ENCODE results near the gene RAD18. TPM values are rescaled to one million over a fixed set of nuclear protein-coding genes. Genes with fewer than 3 reads are reported as not detected.

RAD18 gene
- total RNA-seq, 1 experiment from 2014 or later: 13.6 TPM

- no peak for DNase-seq (ENCODE audit: extremely low read depth, low read depth)
These were observed 23.5 kb upstream of the RAD18 start for GRCh38 chr3:8986741-8987140.

GRCh38 chr3:8985876-8986275, 22.6 kb upstream of the RAD18 start:
- no peak for DNase-seq (ENCODE audit: extremely low read depth, low read depth)

- DNase-seq (ENCODE audit: extremely low read depth, low read depth): no peak
These were observed 22.1 kb upstream of the RAD18 start for GRCh38 chr3:8985411-8985831.

GRCh38 chr3:8984526-8984925, 21.3 kb upstream of the RAD18 start:
- DNase-seq (ENCODE audit: extremely low read depth, low read depth): no peak

- no peak for DNase-seq (ENCODE audit: extremely low read depth, low read depth)
These were observed 20.8 kb upstream of the RAD18 start for GRCh38 chr3:8984081-8984480.

GRCh38 chr3:8983591-8983990, 20.3 kb upstream of the RAD18 start:
- no peak for DNase-seq (ENCODE audit: extremely low read depth, low read depth)

- DNase-seq (ENCODE audit: extremely low read depth, low read depth): no peak
These were observed 19.8 kb upstream of the RAD18 start for GRCh38 chr3:8983026-8983425.

- no peak for DNase-seq (ENCODE audit: extremely low read depth, low read depth)
These were observed 19.2 kb upstream of the RAD18 start for GRCh38 chr3:8982509-8982908.

- no peak for DNase-seq (ENCODE audit: extremely low read depth, low read depth)
These were observed 18.4 kb upstream of the RAD18 start for GRCh38 chr3:8981700-8982099.

GRCh38 chr3:8981296-8981695, 18.0 kb upstream of the RAD18 start:
- DNase-seq (ENCODE audit: extremely low read depth, low read depth): no peak

- no peak for DNase-seq (ENCODE audit: extremely low read depth, low read depth)
These were observed 17.5 kb upstream of the RAD18 start for GRCh38 chr3:8980756-8981257.

GRCh38 chr3:8979262-8979661, 16.0 kb upstream of the RAD18 start:
- no peak for DNase-seq (ENCODE audit: extremely low read depth, low read depth)

- DNase-seq (ENCODE audit: extremely low read depth, low read depth): no peak
These were observed 15.3 kb upstream of the RAD18 start for GRCh38 chr3:8978551-8978950.

- DNase-seq (ENCODE audit: extremely low read depth, low read depth): no peak
These were observed 13.4 kb upstream of the RAD18 start for GRCh38 chr3:8976540-8977182.

GRCh38 chr3:8975081-8976020, 12.1 kb upstream of the RAD18 start:
- DNase-seq (ENCODE audit: extremely low read depth, low read depth): no peak

GRCh38 chr3:8974458-8974857, 11.2 kb upstream of the RAD18 start:
- DNase-seq (ENCODE audit: extremely low read depth, low read depth): no peak

GRCh38 chr3:8972639-8973038, 9.4 kb upstream of the RAD18 start:
- no peak for DNase-seq (ENCODE audit: extremely low read depth, low read depth)

- peak; percentile 46 for DNase-seq (ENCODE audit: extremely low read depth, low read depth)
These were observed 7.8 kb upstream of the RAD18 start for GRCh38 chr3:8970971-8971589.

GRCh38 chr3:8969241-8969640, 6.0 kb upstream of the RAD18 start:
- DNase-seq (ENCODE audit: extremely low read depth, low read depth): no peak

GRCh38 chr3:8968375-8968882, 5.2 kb upstream of the RAD18 start:
- DNase-seq (ENCODE audit: extremely low read depth, low read depth): no peak

GRCh38 chr3:8967553-8967952, 4.3 kb upstream of the RAD18 start:
- no peak for DNase-seq (ENCODE audit: extremely low read depth, low read depth)
